HepG2 (cell line): ENCODE data around the gene GLCE. TPM values are rescaled to one million over a fixed set of nuclear protein-coding genes. Genes with fewer than 3 reads are reported as not detected.

ENCODE experiments used
- GTF3A ChIP-seq: sonication (generic); formaldehyde crosslinking; conservative IDR thresholded peaks from 2 replicates; pipeline ENCODE4 v1.4.0; 2020; ENCODE audit warnings: mild to moderate bottlenecking, missing genetic modification reagents
- HINFP ChIP-seq: sonication (generic); formaldehyde crosslinking; IDR thresholded peaks from 2 replicates; pipeline ENCODE4 v1.4.0; 2020; ENCODE audit warnings: low read depth, mild to moderate bottlenecking, missing genetic modification reagents
- RERE ChIP-seq: IDR thresholded peaks from 2 replicates; pipeline ENCODE4 v1.6.1; 2016; ENCODE audit warnings: low read depth, missing genetic modification reagents, missing compliant biosample characterization
- SRF ChIP-seq: IDR thresholded peaks from 2 replicates; pipeline ENCODE4 v1.6.1; 2011; ENCODE audit warnings: mild to moderate bottlenecking, low read depth, low read length, moderate library complexity
- TAF15 ChIP-seq: fragments of 200-400 bp; formaldehyde crosslinking; IDR thresholded peaks from one replicate; pipeline ENCODE4 v1.6.1; 2018; ENCODE audit warnings: mild to moderate bottlenecking, low read depth, low read length; ENCODE audit not compliant: poor library complexity, severe bottlenecking
- ZBTB40 ChIP-seq, 2 experiments: fragments of 450-650 bp in 1 of 2; sonication (generic) in 1 of 2; formaldehyde crosslinking in 1 of 2; IDR thresholded peaks; 2 replicates each; pipeline versions ENCODE4 v1.6.1 to v1.8.0; 2016 to 2022; ENCODE audit warnings: antibody characterized with exemption in 1 of 2, mild to moderate bottlenecking in 1 of 2, missing genetic modification reagents in 1 of 2
- ZNF674 ChIP-seq: sonication (generic); formaldehyde crosslinking; IDR thresholded peaks from 2 replicates; pipeline ENCODE4 v1.5.0; 2020; ENCODE audit warnings: low read depth, mild to moderate bottlenecking, missing genetic modification reagents
- ZNF691 ChIP-seq: sonication (generic); formaldehyde crosslinking; IDR thresholded peaks from 2 replicates; pipeline ENCODE4 v1.4.0; 2020; ENCODE audit warnings: missing genetic modification reagents, low read depth, mild to moderate bottlenecking, borderline replicate concordance
- ZNF746 ChIP-seq: sonication (generic); formaldehyde crosslinking; IDR thresholded peaks from 2 replicates; pipeline ENCODE4 v1.8.0; 2022; ENCODE audit warnings: mild to moderate bottlenecking, missing genetic modification reagents
- ZNF784 ChIP-seq: sonication (generic); formaldehyde crosslinking; IDR thresholded peaks from 2 replicates; pipeline ENCODE4 v1.5.1; 2020; ENCODE audit warnings: missing genetic modification reagents, mild to moderate bottlenecking, borderline replicate concordance
- polyA plus RNA-seq, 8 experiments: library from polyadenylated mRNA; depleted of rRNA in 3 of 8; stranded (reverse) in 7 of 8; unstranded in 1 of 8; fragments of >200 nt; fragmentation: Illumina TruSeq in 4 of 8; extraction: Trizol in 4 of 8; gene quantifications; 2 replicates each; pipeline versions ENCODE4 v1.2.1 to v1.2.3, GENCODE V29; 2011 to 2016; ENCODE audit warnings: low read depth in 4 of 8, missing spikeins in 1 of 8, mixed read lengths in 1 of 8; ENCODE audit not compliant: insufficient read depth in 1 of 8
- total RNA-seq, 5 experiments: library from RNA; depleted of rRNA; stranded (reverse); fragments of >200 nt; fragmentation: Illumina TruSeq; extraction: Trizol; gene quantifications; 2 replicates each; pipeline ENCODE4 v1.2.3, GENCODE V29; 2016; ENCODE audit warnings: low read depth in 1 of 5

Gene GLCE
- total and polyA plus RNA-seq, 2 of the 13 experiments (the other 11 are each of a cell fraction or from before 2014, with no cell fraction given) = 12.9 to 23.4 TPM

GRCh38 chr15:69224383-69224782 lies 63.9 kb downstream of the GLCE start (continued):
- no peak for TF ChIP-seq ZBTB40 (IDR thresholded peaks at IDR 0.05)
- peak; percentile 30; the same call in 1 of the 2 replicates for TF ChIP-seq ZBTB40 (CRISPR knock-in tag; IDR thresholded peaks at IDR 0.05)
- TF ChIP-seq RERE = no peak
- no peak for TF ChIP-seq ZNF784
- TF ChIP-seq ZNF691 (CRISPR knock-in tag) = no peak
- no peak for TF ChIP-seq SRF
- no peak for TF ChIP-seq GTF3A (CRISPR knock-in tag)
- no peak for TF ChIP-seq HINFP
- TF ChIP-seq TAF15 = no peak
- no peak; the same call in 1 of the 2 replicates for TF ChIP-seq ZNF746 (CRISPR knock-in tag)
- no peak for TF ChIP-seq ZNF674
